C4-2B (cell line): Measurements from ENCODE around the gene TSPAN10.

Experiments
- CTCF ChIP-seq: fragments of 450-650 bp; conservative IDR thresholded peaks from 2 replicates; pipeline ENCODE4 v1.5.1; 2017; ENCODE audit warnings: mild to moderate bottlenecking
- ZFX ChIP-seq: fragments of 450-650 bp; IDR thresholded peaks from 2 replicates; pipeline ENCODE4 v1.6.1; 2017

DNA sequence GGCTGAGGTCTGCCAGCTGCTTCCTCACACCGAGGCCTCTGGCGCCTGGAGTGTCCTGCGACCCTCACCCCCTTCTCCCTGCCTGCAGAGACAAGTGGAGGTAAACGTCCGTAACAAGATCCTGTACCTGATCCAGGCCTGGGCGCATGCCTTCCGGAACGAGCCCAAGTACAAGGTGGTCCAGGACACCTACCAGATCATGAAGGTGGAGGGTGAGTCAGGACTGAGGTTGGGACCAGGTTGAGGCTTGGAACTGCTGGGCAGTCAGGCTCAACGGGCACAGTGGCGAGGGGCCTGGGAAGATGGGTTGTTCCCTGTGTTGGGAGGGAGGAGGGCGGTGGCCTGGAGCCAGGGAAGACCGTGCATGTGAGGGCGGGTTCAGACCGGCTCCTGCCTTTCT, 51.6 kb downstream of the TSPAN10 start:
- TF ChIP-seq CTCF (no peak), ZFX (no peak)
